ENCODE results near the gene EPHA2. TPM values are rescaled to one million over a fixed set of nuclear protein-coding genes. Genes with fewer than 3 reads are reported as not detected.
A peak's percentile ranks its signal among the peaks of the same experiment; 100 is the strongest.

EPHA2 gene
- total RNA-seq, 1 experiment from 2014 or later: 45.6 TPM

DNA sequence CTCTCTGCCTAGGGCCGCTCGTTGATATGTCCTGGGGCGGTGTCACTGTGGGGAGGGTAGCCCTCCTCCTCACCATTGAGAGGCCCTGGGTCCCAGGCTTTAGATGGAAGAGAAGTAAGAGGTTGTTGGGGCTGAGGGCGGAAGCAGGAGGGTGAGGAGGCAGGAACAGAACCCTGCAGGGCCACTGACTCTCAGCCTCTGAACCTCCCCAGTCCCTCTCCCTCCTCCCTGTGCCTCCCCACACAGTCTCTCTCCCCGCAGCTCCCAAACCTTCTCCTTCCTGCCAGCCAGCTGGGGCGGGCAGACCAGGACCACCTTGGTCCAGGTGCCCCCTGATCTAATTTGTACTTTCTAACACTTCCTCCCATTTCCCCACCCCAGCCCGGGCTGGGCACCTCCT, 68.1 kb downstream of the EPHA2 start:
- in situ Hi-C loops (cut with HindIII; ENCODE audit: low sequenced_read_pairs): no loop called here
- no peak for DNase-seq (ENCODE audit: low spot score)

GRCh38 chr1:16085522-16085921, 70.3 kb downstream of the EPHA2 start:
- in situ Hi-C loops (cut with HindIII; ENCODE audit: low sequenced_read_pairs): no loop called here
- DNase-seq (ENCODE audit: low spot score): no peak

DNA sequence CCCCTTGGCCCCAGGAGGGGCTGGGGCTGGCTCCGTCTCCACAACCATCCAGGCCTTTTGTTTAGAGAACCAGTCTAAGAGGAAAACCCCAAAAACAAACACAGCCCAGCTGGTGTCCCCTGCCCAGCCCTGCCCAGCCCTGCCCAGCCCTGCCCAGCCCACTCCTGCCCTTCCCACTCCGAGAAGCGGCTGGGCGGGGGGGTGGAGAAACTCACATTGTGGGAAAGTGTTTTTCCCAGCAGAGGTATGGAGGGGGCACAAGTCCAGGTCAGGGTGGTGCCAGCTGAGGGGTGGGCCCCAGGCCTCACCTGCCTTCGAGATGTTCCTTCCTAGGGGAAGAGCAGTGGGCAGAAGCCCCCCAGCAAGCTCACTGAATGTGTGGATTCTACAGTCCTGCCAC, 72.4 kb downstream of the EPHA2 start:
- DNase-seq (ENCODE audit: low spot score): no peak
- in situ Hi-C loops (cut with HindIII; ENCODE audit: low sequenced_read_pairs): no loop called here

- DNase-seq (ENCODE audit: low spot score): peak; percentile 24
- in situ Hi-C loops (cut with HindIII; ENCODE audit: low sequenced_read_pairs): no loop called here
Measured at GRCh38 chr1:16082283-16083038, 73.4 kb downstream of the EPHA2 start.

DNA sequence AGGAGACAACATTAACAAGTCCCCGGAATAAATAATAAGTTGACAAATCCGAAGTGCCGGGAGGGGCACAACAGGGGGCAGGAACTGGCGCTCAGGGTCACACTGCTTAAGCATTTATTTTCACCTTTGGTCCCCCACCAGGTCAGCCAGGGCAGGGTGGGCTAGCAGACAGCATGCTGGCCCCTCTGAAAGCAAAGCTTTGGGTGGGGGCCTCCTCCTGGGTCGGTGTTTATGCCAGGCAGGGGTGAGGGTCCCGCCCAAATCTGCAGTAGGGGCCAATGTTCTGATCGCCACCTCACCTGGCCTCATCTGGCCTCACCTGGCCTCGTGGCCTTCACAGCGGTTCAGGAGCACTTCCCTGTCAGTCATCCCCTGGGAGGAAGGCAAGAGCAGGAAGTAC, 74.2 kb downstream of the EPHA2 start:
- no peak for DNase-seq (ENCODE audit: low spot score)
- in situ Hi-C loops (cut with HindIII; ENCODE audit: low sequenced_read_pairs): no loop called here

- in situ Hi-C loops (cut with HindIII; ENCODE audit: low sequenced_read_pairs): no loop called here
Measured at GRCh38 chr1:16080422-16081150, 75.3 kb downstream of the EPHA2 start.

GRCh38 chr1:16078925-16079656, 76.8 kb downstream of the EPHA2 start:
- in situ Hi-C loops (cut with HindIII; ENCODE audit: low sequenced_read_pairs): no loop called here
- peak; percentile 90 for DNase-seq (ENCODE audit: low spot score)

More at GRCh38 chr1:16080422-16081150, 75.3 kb downstream of the EPHA2 start:
- DNase-seq (ENCODE audit: low spot score): no peak

DNA sequence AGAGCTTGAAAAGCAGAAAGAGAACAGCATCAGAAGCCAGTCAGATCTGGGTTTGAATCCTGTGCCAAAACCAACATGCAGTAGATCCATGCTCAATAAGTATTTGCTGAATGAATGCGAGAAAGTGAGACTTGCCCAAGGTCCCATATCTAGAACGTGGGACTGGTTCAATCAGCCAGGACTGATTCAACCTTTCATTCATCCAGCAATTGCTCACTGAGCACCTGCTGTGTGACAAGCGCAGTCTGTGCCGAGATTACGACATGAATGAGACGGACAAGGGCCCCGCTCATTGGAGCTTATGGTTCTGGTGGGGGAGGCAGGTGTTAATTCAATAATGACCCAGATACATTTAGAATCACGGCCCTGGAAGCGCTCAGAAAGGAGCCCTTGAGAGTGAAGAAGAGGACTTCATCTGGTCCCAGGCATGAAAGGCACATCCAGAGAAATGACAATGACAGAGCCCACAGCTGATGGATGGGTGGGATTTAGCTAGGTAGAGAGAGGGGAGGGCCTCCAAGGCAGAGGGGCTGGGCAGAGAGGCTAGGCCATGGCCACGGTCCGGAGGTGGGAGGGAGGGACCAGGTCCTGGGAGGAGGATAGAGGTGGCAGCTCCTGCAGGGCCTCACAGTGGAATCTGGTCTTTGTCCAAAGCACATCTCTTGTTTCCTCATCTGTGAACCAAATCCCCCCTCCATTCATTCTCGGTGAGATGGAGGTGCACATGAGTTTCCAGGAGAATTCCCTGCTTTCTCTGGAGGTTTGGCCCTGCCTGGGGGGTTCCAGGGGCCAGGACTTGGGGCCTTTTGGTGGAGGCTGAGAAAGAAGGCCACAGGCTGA, 78.2 kb downstream of the EPHA2 start:
- in situ Hi-C loops (cut with HindIII; ENCODE audit: low sequenced_read_pairs): no loop called here
- DNase-seq (ENCODE audit: low spot score): peak; percentile 72

- in situ Hi-C loops (cut with HindIII; ENCODE audit: low sequenced_read_pairs): no loop called here
- no peak for DNase-seq (ENCODE audit: low spot score)
Measured at GRCh38 chr1:16076865-16077238, 79.0 kb downstream of the EPHA2 start.

DNA sequence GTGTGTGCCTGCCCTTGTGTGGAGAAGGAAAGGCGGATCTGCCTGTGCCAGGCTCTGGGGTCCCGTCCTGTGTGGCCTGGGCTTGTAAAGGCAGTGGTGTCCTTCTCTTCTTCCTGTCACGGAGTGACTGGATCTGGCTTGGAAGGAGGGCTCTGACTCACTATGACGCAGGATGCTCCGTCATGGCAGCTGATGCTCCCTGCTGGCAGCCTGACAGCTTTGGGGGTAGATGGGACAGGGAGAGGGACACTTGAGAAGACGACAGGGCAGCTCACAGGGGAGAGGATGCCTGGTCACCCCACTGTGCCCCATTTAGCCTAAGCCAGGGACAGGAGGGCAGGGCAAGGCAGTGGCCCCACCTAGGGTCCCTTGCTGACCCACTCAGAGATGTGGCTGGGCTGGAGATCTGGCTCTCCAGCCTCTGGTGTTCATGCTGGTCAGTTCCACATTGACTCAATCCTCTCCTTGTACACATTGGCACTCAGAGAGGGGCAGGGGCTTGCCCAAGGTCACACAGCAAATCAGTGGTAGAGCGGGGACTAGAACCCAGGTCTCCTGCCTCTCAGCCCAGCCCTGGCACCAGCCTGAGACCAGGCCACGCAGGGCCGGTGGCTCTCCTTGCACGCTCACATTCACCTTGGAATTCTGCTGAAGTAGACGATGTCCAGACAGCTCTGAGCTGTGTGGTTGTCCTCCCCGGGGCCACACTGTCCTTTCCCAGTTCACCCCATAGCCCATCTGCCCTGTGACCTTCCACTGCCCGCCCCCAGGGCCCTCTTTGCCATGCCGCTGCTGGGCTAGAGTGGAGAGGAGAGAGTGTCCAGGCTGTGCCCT, 79.6 kb downstream of the EPHA2 start:
- peak; percentile 16 for DNase-seq (ENCODE audit: low spot score)

GRCh38 chr1:16075337-16076030, 80.4 kb downstream of the EPHA2 start:
- DNase-seq (ENCODE audit: low spot score): no peak
- in situ Hi-C loops (cut with HindIII; ENCODE audit: low sequenced_read_pairs): no loop called here

More for the DNA sequence above, 79.6 kb downstream of the EPHA2 start:
- in situ Hi-C loops (cut with HindIII; ENCODE audit: low sequenced_read_pairs): no loop called here

Other genes starting within 250 kb of the EPHA2 start
- 32.8 and 43.4 TPM in 2 replicates for gene ZBTB17, start 180.0 kb downstream of the EPHA2 start, total RNA-seq (2014; rRNA removed; shearing (Covaris generic))
- not detected in 2 replicates for gene SRARP, start 151.8 kb downstream of the EPHA2 start, total RNA-seq (2014; rRNA removed; shearing (Covaris generic))
- gene HSPB7, start 138.0 kb downstream of the EPHA2 start, total RNA-seq (2014; rRNA removed; shearing (Covaris generic)): 3.2 and 7.1 TPM in 2 replicates
- gene CLCNKA, start 134.0 kb downstream of the EPHA2 start, total RNA-seq (2014; rRNA removed; shearing (Covaris generic)): 0.31 and 1.1 TPM in 2 replicates
- gene CLCNKB, start 112.3 kb downstream of the EPHA2 start, total RNA-seq (2014; rRNA removed; shearing (Covaris generic)): 1.3 TPM in 1 of 2 replicates, not detected in the other
- gene FAM131C, start 82.4 kb downstream of the EPHA2 start, total RNA-seq (2014; rRNA removed; shearing (Covaris generic)): 0.88 and 1.3 TPM in 2 replicates
- 4.7 and 7.4 TPM in 2 replicates for gene ARHGEF19, start 56.6 kb upstream of the EPHA2 start, total RNA-seq (2014; rRNA removed; shearing (Covaris generic))
- 2.8 and 3.5 TPM in 2 replicates for gene CPLANE2, start 81.1 kb upstream of the EPHA2 start, total RNA-seq (2014; rRNA removed; shearing (Covaris generic))
- gene FBXO42, start 196.4 kb upstream of the EPHA2 start, total RNA-seq (2014; rRNA removed; shearing (Covaris generic)): 19.7 and 28.2 TPM in 2 replicates
- 77.8 and 109 TPM in 2 replicates for gene SZRD1, start 211.2 kb upstream of the EPHA2 start, total RNA-seq (2014; rRNA removed; shearing (Covaris generic))

Data from G401 (cell line).